SK-N-SH treated with all-trans-retinoic acid at 6 μM for 48 hours (cell line): ENCODE measurements around the gene SLC6A8.

Experiments used
- ARNTL ChIP-seq: fragments of 450-650 bp; formaldehyde crosslinking; IDR thresholded peaks from 2 replicates; pipeline ENCODE4 v1.5.0; 2020; ENCODE audit warnings: low read depth, mild to moderate bottlenecking, moderate library complexity, borderline replicate concordance
- OSR1 ChIP-seq: fragments of 250-450 bp; sonication (Bioruptor Pico); IDR thresholded peaks from 2 replicates; pipeline ENCODE4 v1.8.0; 2022; ENCODE audit warnings: moderate library complexity, mild to moderate bottlenecking, inconsistent platforms
- PPARA ChIP-seq: fragments of 250-450 bp; sonication (Bioruptor Pico); IDR thresholded peaks from 2 replicates; pipeline ENCODE4 v1.5.0; 2020; ENCODE audit warnings: mild to moderate bottlenecking, borderline replicate concordance
- ZFP30 ChIP-seq: fragments of 450-650 bp; formaldehyde crosslinking; IDR thresholded peaks from 2 replicates; pipeline ENCODE4 v1.5.0; 2022; ENCODE audit warnings: mild to moderate bottlenecking, moderate library complexity
- ZNF565 ChIP-seq: fragments of 450-650 bp; formaldehyde crosslinking; conservative IDR thresholded peaks from 2 replicates; pipeline ENCODE4 v1.5.0; 2020; ENCODE audit warnings: low read depth, mild to moderate bottlenecking, moderate library complexity
- TF ChIP-seq, protein P1 (sequence below): fragments of 250-450 bp; sonication (Bioruptor Pico); IDR thresholded peaks from 2 replicates; pipeline ENCODE4 v1.8.0; 2020; ENCODE audit warnings: mild to moderate bottlenecking, moderate library complexity, borderline replicate concordance

DNA sequence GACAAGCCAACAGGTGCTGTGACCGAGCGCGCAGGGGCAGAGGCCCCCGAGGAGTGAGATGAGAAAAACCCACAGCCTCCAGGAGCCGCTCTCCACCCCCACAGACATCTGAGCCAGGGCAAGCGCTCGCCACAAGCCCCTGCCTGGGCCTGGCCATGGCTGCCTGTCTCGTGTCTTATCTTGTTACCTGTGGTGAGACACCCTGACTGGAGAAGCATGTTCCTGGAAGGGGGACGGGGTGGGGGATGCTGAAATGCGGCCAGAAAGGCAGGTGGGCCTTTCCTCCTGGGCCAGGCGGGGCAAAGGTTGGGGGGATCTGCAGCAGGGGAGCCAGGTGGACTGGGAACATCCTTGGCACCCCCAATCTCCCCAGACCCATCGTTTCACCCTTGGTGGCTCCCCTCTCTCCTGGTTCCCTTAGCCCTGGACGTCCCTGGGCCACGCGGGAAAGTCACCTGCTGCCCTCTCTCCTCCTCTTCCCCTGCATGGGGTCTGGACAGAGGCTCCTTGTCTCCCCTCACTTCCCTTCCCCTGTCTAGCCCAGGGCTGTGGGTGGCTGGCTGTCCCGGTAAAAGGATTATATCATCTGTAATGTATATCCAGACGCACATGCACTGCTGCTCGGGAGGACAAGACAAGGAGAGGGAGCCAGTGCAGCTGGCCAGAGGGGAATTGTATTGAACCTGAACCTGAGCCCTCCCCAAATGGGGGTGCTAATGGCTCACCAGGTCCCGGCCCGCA is 49.1 kb upstream of the SLC6A8 start:
- no peak for TF ChIP-seq ZNF565 (CRISPR knock-in tag)
- no peak for TF ChIP-seq ARNTL (CRISPR knock-in tag)
- TF ChIP-seq ZFP30: no peak
- TF ChIP-seq PPARA (CRISPR knock-in tag): no peak
- TF ChIP-seq, protein P1, sequence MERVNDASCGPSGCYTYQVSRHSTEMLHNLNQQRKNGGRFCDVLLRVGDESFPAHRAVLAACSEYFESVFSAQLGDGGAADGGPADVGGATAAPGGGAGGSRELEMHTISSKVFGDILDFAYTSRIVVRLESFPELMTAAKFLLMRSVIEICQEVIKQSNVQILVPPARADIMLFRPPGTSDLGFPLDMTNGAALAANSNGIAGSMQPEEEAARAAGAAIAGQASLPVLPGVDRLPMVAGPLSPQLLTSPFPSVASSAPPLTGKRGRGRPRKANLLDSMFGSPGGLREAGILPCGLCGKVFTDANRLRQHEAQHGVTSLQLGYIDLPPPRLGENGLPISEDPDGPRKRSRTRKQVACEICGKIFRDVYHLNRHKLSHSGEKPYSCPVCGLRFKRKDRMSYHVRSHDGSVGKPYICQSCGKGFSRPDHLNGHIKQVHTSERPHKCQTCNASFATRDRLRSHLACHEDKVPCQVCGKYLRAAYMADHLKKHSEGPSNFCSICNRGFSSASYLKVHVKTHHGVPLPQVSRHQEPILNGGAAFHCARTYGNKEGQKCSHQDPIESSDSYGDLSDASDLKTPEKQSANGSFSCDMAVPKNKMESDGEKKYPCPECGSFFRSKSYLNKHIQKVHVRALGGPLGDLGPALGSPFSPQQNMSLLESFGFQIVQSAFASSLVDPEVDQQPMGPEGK: no peak
- no peak for TF ChIP-seq OSR1 (CRISPR knock-in tag)
